Psoas muscle (tissue), 8 donors: ENCODE results near the gene CLECL1. TPM values are rescaled to one million over a fixed set of nuclear protein-coding genes. Genes with fewer than 3 reads are reported as not detected.
A peak's percentile ranks its signal among the peaks of the same experiment; 100 is the strongest.
"Not testable (repeated sequence)": the region's sequence is repeated elsewhere in the genome, so short reads cannot be mapped to it uniquely, and the experiment has no call there.

Source experiments
- ATAC-seq, 4 donors: fragments of 200-7000 bp; cut with Tn5 transposase; one replicate each; pipeline ENCODE4 v1.9.1; 2020; ENCODE audit warnings: moderate library complexity in 3 of 4, mild to moderate bottlenecking in 2 of 4
- DNase-seq, 2 donors: peaks; one replicate each; pipeline ENCODE4 v3.0.0-alpha.2; 2020
- H3K27ac ChIP-seq: fragments of 200-600 bp; one replicate; pipeline ENCODE4 v1.8.0; 2022
- H3K27me3 ChIP-seq, 3 donors: fragments of 200-600 bp in 1 of 3; one replicate each; pipeline versions ENCODE4 v1.6.1 to v1.8.0; 2013 to 2022; ENCODE audit warnings: low read length in 2 of 3, mild to moderate bottlenecking in 2 of 3, moderate library complexity in 1 of 3; ENCODE audit not compliant: insufficient read depth in 3 of 3
- H3K36me3 ChIP-seq, 2 donors: fragments of 200-600 bp in 1 of 2; one replicate each; pipeline versions ENCODE4 v1.6.1 to v1.8.0; 2013 to 2022; ENCODE audit warnings: low read depth in 1 of 2, mild to moderate bottlenecking in 1 of 2, moderate library complexity in 1 of 2; ENCODE audit not compliant: insufficient read depth in 1 of 2
- H3K4me1 ChIP-seq: fragments of 200-600 bp; one replicate; pipeline ENCODE4 v1.8.0; 2022
- H3K4me3 ChIP-seq: fragments of 200-600 bp; one replicate; pipeline ENCODE4 v1.8.0; 2022; ENCODE audit warnings: mild to moderate bottlenecking
- H3K9me3 ChIP-seq: fragments of 200-600 bp; one replicate; pipeline ENCODE4 v1.8.0; 2022
- WGBS, 3 donors: extraction: QIAGEN DNeasy Blood & Tissue Kit; methylation state at CpG; one replicate each; pipeline versions ENCODE4 v1.1.6 to v1.1.7; 2013; 5-methylcytosine and 5-hydroxymethylcytosine counted together
- intact Hi-C, 2 donors: fragments of 100-400 bp; cut with DNase I; formaldehyde crosslinking; loops; one replicate each; pipeline versions ENCODE4 v1.11.0 to v1.14.2; 2022
- polyA plus RNA-seq, 3 donors: library from polyadenylated mRNA; stranded (reverse); fragments of 200-250 nt; gene quantifications; one replicate each; pipeline ENCODE4 v1.2.3, GENCODE V29; 2013
- total RNA-seq, 4 donors: library from RNA; stranded (reverse); fragmentation: NEBNext Ultra II Directional in 2 of 4; extraction: Animal tissue kit (Norgen Biotek cat#: 25700) in 2 of 4; gene quantifications; one replicate each; pipeline versions ENCODE4 v1.2.1 to v1.2.4, GENCODE V29; 2021 to 2023
- TF ChIP-seq, protein P1 (sequence below): fragments of 200-600 bp; IDR thresholded peaks from one replicate; pipeline ENCODE4 v1.8.0; 2022; ENCODE audit warnings: antibody characterized with exemption
- donor health status: healthy with polysubstance abuse.
- donor health status: DM: no; HTN: no; CAD: no; lungs with moderate emphysema.
- donor health status: Bipolar disorder and iron deficiency.
- donor health status: healthy.
- donor health status: DM: yes; HTN: yes; CAD: no.
- donor health status: DM: no; HTN: no; CAD: no.
- donor health status: DM: no; HTN: no; CAD: no.
- donor health status: DM: yes; HTN: yes; CAD: no.

Gene CLECL1
- total and polyA plus RNA-seq, 7 donors = 0.10 to 0.42 (median 0.28) TPM; not detected in 4

GRCh38 chr12:9742661-9743060, 9.8 kb upstream of the CLECL1 start:
- Histone ChIP-seq H3K4me3 (no peak overlapping the region), H3K4me1 (no peaks in the 10 kb centered on the region), H3K36me3 (no peaks in the 10 kb centered on the region), H3K27ac (no peak overlapping the region), H3K27me3 (no peaks in the 10 kb centered on the region), H3K9me3 (no peaks in the 10 kb centered on the region)
- WGBS, 3 donors = 40 to 45% (median 40%) methylated on average over 5 of the region's 5 CpGs
- TF ChIP-seq, protein P1, sequence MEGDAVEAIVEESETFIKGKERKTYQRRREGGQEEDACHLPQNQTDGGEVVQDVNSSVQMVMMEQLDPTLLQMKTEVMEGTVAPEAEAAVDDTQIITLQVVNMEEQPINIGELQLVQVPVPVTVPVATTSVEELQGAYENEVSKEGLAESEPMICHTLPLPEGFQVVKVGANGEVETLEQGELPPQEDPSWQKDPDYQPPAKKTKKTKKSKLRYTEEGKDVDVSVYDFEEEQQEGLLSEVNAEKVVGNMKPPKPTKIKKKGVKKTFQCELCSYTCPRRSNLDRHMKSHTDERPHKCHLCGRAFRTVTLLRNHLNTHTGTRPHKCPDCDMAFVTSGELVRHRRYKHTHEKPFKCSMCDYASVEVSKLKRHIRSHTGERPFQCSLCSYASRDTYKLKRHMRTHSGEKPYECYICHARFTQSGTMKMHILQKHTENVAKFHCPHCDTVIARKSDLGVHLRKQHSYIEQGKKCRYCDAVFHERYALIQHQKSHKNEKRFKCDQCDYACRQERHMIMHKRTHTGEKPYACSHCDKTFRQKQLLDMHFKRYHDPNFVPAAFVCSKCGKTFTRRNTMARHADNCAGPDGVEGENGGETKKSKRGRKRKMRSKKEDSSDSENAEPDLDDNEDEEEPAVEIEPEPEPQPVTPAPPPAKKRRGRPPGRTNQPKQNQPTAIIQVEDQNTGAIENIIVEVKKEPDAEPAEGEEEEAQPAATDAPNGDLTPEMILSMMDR = no peak
- intact Hi-C loops = no loop called here
- no peak for DNase-seq
- no peak for ATAC-seq

DNA sequence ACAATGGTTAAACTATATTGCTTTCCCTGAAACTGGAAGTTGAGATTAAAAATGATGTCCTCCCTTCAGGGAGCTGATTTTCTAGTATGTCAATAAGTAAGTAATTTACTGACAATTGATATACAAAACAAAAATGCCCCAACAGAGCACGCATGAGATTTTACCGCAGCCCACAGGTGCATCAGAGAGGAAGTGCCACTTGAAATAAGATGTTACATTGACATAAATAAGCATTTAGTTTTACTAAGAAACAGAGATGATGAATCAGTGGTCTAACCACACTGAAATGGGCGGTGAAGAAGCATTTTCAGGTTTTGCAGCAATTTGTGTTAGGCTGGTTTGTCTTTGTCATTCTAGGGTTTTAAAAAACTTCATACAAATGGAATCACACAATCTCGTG, 8.8 kb upstream of the CLECL1 start:
- H3K27me3 ChIP-seq = no peaks in the 10 kb centered on the region
- WGBS, 3 donors = 83 to 88% (median 84%) methylated on average over 4 of the region's 4 CpGs
- ATAC-seq (no peak), DNase-seq (no peak)
- H3K27ac ChIP-seq = no peak overlapping the region
- intact Hi-C loops = no loop called here
- TF ChIP-seq, protein P1 = no peak
- H3K4me1 ChIP-seq = no peaks in the 10 kb centered on the region
- no peak overlapping the region for H3K4me3 ChIP-seq
- no peaks in the 10 kb centered on the region for H3K36me3 ChIP-seq
- H3K9me3 ChIP-seq = no peaks in the 10 kb centered on the region

DNA sequence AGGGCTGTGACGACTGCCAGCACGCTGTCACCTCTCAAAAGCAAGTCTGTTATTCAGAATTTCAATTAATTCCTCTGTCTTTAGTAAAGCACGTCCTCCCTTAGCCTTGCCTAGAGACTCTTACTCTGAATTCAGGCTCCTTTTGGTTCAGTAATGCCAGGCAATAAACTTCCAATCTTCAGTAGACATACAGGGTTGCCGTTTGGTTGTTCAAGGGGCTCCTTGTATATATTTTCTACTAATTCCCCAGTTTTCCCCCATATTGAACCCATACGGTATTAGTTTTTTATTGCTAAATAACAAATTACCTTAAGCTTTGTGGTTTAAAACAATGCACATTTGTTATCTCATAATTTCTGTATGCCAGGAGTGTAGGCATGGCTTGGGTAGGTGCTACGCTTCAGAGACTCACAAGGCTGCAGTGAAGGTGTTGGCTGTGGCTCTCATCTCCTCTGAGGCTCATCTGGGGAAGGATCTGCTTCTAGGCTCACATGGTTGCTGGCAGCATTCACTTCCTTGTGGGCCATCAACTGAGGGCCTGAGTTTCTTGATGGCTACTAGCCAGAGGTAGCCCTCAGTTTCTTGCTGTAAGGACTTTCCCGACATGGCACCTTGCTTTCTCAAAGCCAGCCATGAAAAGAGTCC, 7.3 kb upstream of the CLECL1 start:
- 76 to 81% (median 80%) methylated on average over 7 of the region's 7 CpGs for WGBS, 3 donors
- Histone ChIP-seq H3K4me3 (peak overlapping the region; percentile 42), H3K4me1 (no peaks in the 10 kb centered on the region), H3K9me3 (no peaks in the 10 kb centered on the region), H3K27ac (no peak overlapping the region), H3K27me3 (no peaks in the 10 kb centered on the region), H3K36me3 (no peaks in the 10 kb centered on the region)
- DNase-seq = no peak
- ATAC-seq = no peak
- intact Hi-C loops = no loop called here
- TF ChIP-seq, protein P1 = no peak

- H3K9me3 ChIP-seq, H3K27ac ChIP-seq, intact Hi-C loops, H3K4me1 ChIP-seq, ATAC-seq, H3K27me3 ChIP-seq, H3K36me3 ChIP-seq: not testable (repeated sequence)
- peak in 1 of 2 donors; percentile 63 for DNase-seq
- peak overlapping the region; percentile 42 for H3K4me3 ChIP-seq
- WGBS, 3 donors = 69 to 77% (median 73%) methylated on average over 44 to 54 of the region's 54 CpGs
Measured at GRCh38 chr12:9739404-9740105, 6.7 kb upstream of the CLECL1 start.

GRCh38 chr12:9738905-9739304, 6.0 kb upstream of the CLECL1 start:
- ATAC-seq, H3K4me3 ChIP-seq, H3K9me3 ChIP-seq, DNase-seq, H3K4me1 ChIP-seq, H3K36me3 ChIP-seq, H3K27me3 ChIP-seq, H3K27ac ChIP-seq, intact Hi-C loops: not testable (repeated sequence)
- WGBS, 3 donors = 75 to 80% (median 80%) methylated on average over 13 to 14 of the region's 14 CpGs
